HG02852 (cell line): Measurements from ENCODE around the gene SEC14L1.
"Not testable (repeated sequence)": the region's sequence is repeated elsewhere in the genome, so short reads cannot be mapped to it uniquely, and the experiment has no call there.

ENCODE experiments used
- ATAC-seq: cut with Tn5 transposase; IDR thresholded peaks from one replicate; pipeline ENCODE4 v1.9.1; 2021; ENCODE audit warnings: mild to moderate bottlenecking, moderate library complexity; ENCODE audit not compliant: unreplicated experiment

The SEC14L1 gene

DNA sequence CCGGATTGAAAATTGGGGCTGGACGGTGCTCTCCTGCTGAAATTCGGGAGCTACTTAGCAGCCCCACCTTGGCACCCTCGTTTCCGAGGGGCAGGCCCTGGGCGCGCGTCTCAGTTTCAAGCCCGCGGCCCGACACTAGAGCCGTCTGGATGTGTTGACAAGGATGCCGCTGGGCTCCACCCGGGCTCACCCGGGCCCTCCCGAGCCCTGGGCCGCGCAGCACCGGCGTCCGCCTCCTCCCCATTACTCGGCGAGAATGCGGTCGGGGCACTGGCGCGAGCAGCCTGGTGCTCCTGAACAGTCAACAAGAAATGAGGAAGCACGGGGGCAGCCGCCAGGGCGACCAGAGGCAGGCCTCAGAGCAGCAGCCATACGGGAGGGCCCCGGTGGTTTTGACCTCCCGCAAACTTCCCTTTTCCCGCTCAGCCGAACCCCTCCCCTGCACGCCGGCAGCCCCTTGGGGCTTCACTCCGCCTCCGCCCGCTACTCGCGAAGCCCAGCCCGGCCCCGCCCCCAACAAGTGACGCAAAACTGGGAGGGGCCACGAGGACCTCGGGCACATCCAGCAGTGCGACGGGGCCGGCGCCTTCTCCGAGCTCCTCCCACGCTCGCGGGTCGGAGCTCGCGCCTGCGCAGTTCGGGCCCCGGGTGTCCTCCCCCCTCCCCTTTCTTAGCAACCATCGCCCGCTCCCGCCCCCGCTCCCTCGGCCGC is 447 bp upstream of the SEC14L1 start:
- ATAC-seq = peak; percentile 81

DNA sequence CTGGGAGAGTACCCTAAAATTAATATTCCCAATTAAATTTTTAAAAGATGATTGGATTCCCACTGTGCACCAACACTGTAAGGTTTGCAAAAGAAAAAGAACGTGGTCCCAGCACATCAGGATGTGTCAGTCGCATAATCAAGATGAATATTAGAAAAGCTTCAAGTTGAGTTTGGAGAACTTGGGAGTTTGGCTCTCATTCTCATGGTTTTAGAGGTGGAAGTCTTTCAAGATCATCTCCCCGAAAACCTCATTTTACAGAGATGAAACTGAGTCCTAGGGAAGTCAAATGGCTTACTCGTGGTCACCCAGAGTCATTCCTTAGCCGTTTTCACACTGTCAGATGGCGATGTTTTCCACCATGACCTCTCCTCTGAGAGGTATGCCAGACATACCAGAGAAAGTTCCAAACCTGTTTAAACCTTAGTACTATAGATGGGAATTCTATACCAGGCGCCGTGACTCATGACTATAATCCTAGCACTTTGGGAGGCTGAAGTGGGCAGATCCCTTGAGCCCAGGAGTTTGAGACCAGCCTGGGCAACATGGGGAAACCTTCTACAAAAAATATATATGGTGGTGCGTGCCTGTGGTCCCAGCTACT is 1.2 kb downstream of the SEC14L1 start:
- ATAC-seq = no peak

DNA sequence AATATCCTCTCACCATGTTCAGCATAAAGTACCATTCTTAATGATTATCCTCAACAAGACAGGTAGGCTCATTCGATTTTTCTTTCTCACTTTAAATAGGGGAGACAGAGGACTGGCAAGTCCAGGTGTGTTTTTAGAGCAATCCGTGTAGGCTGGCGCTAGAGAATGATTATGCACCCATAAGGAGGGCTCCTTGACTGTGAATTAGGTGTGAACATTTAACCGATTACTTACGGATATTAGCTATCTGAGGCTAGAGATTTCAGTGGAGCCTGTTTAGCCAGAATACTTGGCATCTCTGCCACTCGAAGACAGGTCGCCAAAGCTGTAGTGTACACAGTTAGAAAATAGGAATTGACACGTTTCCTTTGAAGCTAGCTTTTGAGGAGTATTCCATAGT is 1.9 kb downstream of the SEC14L1 start:
- no peak for ATAC-seq

DNA sequence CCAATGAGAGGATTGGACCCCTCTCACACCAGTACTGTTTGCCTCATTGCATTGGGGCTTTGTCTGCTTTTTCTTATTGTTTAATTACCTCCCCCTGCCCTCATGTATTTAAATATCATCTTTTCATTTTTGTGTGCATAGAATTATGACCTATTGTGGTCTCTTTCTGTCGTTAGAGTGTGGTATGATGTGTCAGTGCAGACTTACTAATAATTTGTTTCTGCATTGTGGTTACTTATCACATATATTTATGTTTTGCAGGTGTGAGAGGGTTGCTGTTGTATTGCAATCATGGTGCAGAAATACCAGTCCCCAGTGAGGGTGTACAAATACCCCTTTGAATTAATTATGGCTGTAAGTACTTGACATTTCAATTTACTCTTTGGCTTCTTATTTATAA is 2.5 kb downstream of the SEC14L1 start:
- no peak for ATAC-seq

DNA sequence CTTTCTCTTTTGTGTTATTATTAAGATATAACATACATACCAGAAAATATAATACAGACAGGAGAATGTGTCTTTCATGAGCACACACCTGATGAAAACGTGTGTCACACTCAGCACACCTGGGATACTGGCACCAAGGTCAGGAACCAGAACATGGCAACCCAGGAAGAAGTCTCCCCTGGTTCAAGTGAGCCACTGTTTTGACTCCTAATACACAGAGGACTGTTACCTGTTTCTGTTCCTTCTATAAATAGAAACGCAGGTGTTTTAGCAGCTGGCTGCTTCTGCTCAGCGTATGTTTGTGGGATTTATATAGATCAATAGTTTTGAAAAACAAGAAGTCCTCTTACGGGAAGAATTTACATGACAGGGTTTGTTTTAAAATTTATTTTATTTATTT is 3.5 kb downstream of the SEC14L1 start:
- ATAC-seq = no peak

DNA sequence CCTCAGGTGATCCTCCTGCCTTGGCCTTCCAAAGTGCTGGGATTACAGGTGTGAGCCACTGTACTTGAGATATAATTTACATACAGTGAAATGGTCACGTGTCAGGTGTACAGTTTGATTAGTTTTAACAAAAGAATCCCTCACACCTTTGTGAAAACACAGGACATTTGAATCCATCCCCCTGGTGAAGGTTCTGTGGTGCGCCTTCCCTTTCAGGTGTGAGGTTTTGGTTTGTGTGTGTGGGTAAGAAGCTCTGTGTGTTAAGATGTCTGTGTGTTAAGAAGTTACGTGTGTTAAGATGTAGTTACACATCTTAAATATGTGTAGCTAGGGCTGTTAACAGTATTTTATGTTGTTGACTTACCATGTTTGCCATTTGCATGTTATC is 4.4 kb downstream of the SEC14L1 start:
- ATAC-seq = no peak

DNA sequence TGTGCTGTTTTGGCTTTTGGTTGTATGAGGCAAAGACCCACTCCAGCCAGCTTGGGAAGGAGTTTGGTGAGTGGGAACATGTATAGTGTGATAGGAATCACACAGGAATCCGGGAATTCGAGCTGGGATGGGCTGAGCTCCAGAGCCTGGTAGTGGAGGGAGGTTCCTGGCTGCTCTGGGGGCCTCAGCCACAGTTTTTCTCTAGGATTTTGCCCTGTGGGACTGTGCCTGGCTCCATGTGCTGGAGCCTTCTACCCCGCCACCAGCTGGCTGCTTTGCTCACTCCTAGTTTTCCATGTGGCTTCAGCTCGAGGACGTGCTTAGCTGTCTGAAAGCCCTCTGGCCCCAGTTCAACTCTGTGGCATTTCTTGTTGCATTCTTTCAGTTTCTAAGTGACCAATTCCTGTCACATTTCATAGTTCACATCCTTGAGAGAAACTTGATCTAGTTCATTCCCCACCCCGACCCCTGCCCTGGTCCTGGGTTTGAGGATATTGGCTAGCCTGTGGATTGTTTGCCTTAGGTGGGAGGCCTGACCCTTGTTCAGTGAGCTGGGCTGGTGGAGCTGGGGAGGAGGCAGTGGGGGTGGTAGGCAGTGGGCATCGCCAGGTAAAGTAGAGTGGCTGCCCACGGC is 5.0 kb downstream of the SEC14L1 start:
- no peak for ATAC-seq

DNA sequence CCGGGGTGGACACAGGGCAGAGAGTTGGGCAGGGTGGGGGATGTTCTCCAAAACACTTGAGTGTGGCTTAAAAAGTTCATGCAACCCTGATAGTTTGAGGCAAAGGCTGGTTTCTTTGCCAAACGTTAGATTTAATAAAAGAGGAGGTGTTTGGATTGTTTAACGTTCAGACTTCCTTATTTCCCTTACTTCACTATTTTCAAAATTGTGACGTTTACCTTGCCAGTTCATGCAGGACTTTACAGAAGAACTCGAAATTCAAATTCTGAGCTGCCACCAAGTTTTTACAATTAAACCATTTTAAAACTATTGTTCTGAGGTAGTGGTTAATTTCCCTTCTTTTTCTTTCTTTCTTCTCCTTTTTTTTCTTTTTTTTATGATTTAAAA is 5.5 kb downstream of the SEC14L1 start:
- no peak for ATAC-seq

DNA sequence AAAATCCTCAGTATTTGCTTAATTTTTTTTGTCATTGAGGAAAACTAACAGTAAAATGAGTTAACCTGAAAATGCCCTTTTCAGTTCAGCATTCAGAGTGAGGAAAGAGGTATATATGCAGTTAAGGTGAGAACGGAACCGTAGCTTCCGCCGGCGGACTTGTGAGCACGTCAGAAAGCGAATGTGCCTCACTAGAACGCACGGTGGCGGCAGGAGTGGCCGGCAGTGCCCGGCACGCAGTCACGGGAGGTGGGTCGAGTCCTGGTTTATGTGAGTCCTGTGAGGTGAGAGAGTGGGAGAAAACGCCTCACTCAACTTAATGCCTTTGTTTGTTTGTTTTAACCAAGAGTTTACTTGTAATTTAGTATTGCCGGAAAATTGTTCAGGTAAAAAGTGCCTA is 6.1 kb downstream of the SEC14L1 start:
- ATAC-seq = no peak

DNA sequence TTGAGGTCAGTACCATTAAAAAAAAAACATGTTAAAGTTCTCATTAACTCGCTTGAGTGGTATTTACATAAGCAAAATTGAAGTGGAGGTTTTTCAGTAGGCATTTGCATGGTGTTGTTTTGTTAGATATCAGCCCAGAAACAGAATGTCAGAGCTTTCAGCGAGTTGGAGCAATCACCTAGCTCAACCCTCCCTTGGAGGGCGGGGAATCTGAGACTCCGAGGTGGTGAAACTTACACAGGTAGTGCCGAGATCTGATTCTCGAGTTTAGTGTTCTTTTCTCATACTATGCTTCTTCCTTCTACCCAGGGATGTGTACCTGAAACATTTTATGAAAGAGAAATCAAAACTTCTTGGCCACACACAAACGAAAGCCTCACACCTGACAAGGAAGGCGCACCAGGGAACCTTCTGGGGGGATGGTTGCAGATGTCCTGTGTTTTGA is 6.6 kb downstream of the SEC14L1 start:
- peak; percentile 54 for ATAC-seq

DNA sequence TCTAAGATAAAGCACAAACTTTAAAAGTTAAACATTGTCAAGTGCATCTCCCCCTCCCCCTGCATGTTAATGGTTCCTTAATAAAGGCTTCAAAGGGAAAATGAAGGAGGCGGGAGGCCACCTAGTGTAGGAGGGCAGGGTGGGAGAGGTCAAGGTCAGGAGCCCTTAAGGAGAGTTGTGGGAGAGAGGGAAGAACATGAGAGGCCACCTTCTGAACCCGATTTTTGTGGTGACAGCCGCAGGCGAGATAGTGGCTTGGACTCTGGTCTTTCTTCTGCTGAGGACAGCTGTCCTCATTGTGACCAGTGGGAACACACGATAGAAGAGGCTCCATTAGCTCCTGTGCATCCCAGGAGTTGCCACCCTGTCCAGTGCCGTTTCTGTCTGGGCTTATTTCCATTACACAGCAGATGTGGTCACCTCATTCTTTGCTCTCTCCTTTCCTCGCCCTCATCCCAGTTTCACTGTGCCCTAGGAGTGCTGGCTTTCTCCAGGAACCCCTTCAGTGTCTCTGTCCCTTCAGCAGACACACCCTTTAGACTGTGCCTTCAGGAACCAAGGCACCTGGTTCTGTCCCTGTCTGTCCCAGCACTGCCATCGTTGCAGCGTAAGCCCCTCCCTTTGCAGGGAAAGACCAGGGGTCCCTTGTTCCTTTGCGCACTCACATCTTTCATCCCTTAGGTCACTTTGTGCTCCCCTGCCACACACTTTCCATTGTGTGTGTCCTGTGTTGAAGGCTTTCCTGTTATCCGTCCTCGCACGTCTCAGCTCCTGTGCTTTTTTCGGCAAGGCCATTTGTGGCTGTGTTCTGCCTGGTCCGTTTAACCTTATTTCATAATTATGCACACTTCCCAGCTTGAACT is 7.5 kb downstream of the SEC14L1 start:
- ATAC-seq = no peak

DNA sequence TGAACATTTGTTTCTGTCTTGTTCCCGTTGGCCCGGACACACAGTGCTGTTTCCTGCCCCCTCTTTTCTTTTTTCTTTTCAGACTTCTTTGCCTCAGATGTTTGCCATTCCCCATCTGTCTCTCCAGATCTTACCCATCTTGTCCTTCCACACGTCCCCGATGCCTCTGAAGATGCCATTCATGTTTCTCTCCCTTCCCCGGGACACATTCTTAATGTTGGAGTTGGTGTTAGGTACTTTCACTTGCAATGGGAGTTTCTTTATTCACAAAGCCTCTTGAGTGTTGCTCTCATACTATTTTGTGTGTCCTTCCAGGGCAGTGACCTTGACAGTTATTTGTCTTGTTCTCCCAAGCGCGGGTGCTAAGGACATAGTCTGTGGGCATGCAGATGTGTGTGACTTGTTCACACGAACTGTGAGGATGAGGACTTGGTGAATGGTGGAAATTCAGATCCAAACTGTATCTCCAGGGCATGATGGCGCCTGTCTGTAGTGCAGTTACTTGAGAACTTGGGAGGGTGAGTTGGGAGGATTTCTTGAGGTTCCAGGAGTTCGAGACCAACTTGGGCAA is 8.3 kb downstream of the SEC14L1 start:
- ATAC-seq = no peak

DNA sequence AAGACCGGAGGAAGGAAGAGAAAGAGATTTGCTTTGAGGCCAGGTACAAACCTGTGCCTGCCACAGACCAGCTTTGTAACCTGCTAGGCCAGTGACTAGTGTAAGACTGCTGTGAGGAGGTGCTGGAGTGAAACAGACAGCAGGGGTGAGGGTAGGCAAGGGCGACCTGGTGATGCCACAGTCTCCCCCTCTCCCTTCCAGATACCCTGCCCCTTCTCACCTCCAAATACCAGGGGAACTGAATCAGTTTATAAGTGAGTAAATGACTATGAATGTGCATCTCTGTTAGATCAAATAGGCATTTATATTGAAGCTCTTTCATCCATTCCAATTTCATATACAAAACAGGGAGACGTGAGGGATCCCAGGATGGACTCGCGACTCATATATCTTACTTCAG is 9.4 kb downstream of the SEC14L1 start:
- no peak for ATAC-seq

DNA sequence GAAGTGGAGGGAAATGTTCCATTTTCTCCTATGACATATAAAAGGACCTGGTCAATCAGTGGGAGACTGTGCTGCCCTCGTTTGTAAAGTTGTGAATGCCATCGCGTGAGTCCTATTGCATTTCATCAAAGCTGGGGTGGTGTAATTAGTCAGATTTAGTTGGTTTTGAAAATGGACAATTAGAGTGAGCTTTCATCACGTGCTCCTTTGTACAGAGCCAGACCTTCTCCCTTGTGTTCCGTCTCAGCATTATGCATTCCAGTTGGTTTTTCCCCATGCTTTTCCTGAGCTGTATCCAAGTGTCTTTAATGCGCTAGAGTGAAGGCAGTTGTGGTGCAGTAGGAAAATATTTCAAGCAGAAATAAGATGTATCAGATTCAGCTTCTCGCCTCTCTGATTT is 10.4 kb downstream of the SEC14L1 start:
- no peak for ATAC-seq

DNA sequence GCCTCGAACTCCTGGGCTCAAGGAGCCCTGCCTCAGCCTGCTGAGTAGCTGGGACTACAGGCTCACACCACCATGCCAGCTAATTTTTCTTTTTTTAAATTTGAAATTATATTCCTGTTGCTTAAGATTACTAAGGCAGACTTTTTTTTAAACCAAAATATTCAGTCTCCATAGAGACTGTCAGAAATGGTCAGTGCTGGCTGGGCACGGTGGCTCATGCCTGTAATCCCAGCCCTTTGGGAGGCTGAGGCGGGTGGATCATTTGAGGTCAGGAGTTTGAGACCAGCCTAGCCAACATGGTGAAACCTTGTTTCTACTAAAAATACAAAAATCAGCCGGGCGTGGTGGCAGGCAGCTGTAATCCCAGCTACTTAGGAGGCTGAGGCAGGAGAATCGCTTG is 11.3 kb downstream of the SEC14L1 start:
- not testable (repeated sequence) for ATAC-seq

DNA sequence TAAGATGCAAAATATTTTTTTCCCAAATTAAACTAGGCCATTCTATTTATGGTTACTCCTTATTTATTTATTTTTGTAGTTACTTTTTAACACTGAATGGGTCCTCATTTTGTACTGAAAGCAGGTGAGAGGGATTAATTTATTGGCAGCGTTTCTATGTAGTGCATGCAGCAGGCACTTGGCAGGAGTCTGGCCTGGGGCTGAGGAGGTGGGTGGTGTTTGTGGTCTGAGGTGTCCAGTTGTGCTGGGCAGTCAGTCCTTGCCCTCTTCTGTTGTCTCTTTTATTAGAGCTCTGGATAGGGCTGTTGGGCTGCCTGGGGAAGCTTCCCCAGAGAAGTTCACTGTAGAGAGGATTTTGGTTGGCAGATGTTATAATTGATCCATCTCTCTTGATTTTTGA is 12.7 kb downstream of the SEC14L1 start:
- ATAC-seq = no peak

DNA sequence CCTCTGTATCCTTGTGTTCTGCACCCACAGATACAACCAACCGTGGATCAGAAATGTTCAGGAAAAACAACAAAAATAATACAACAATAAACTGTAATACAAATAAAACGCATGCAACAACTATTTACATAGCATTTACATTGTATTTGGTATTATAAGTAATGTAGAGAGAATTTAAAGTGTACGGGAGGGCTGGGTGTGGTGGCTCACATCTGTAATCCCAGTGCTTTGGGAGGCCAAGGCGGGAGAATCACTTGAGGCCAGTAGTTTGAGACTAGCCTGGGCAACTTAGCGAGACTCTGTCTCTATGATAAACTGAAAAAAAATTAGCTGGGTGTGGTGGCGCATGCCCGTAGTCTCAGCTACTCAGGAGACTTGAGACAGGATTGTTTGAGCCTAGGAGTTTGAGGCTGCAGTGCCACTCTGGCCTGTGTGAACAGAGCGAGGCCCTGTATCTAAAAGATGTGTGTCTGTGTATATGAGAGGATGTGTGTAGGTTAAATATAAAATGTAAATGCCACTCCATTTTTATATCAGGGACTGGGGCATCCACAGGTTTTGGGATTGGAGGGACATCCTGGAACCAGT is 13.3 kb downstream of the SEC14L1 start:
- ATAC-seq = no peak

DNA sequence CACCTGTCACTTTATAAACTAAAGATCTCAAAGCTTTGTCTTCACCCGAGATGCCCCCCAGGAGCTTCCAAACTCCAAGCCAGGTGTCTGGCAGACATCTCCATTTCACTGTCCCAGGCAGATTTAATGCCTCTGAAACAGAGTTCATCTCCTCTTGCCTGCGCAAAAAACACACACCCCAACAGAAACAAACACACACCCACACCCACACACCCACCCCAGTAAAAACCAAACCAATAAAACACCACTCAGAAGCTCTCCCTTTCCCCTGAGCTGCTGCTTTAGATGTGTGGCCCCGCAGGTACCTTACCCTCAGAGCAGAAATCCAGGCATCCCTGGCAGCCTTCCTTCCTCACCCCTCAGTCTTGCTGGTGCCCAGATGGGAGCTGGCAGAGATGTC is 14.4 kb downstream of the SEC14L1 start:
- no peak for ATAC-seq

DNA sequence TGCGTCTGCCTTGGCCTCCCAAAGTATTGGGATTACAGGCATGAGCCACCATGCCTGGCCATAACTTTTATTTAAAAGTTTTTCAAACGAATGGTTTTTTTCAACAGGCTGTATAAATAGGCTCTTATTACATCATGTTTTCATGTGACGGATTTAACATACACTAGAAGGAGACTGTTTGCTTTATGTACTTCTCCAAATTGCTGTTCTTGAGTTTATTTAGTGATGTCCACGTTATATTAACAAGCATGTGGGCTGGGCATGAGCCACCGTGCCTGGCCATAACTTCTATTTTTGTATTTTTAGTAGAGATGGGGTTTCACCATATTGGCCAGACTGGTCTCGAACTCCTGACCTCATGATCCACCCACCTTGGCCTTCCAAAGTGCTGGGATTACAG is 17.0 kb downstream of the SEC14L1 start:
- ATAC-seq = not testable (repeated sequence)

DNA sequence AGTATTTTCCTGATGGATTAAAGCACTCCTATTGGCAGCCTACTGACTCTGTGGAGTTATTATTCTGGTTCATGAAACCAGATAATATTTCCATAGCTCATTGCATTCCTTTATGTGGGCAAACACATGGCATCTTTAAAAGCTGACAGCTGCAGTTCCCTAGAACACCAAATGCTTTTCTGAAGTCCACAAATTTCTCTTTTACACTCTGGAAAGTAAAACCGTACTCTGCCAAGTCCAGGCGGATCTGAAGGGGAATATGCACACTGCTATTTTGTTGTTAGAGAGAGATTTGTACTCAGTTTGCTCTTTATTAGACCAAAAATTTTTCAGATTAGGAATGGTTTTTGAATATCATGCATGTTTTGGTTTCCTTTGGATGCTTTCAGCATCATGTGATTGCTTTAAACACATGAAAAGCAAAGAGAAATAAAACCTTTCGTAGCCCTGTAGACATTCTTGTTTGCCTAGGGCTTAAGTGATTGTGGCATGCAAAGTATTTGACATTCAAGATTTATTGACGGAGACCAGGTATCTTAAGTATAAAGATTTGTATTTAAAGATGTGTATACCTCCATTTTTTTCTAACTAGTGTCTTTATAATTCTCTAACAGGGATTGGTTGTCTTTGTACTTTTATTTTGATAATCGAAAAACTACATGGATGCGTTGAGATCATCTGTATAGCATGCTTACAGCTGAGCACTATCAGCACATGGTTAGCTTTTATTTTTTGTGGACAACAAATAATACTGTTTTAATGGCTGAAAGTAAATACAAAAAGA is 19.5 kb downstream of the SEC14L1 start:
- no peak for ATAC-seq
